Heart left ventricle (tissue), 16 donors: Measurements from ENCODE around the gene SLC25A19. TPM values are rescaled to one million over a fixed set of nuclear protein-coding genes. Genes with fewer than 3 reads are reported as not detected.

Source experiments
- ATAC-seq, 4 donors: fragments of 200-7000 bp; cut with Tn5 transposase; one replicate each; pipeline ENCODE4 v1.9.1; 2020 to 2022; ENCODE audit warnings: moderate library complexity in 4 of 4, mild to moderate bottlenecking in 3 of 4, moderate number of reproducible peaks in 1 of 4
- DNase-seq, 5 donors: peaks; one replicate each; pipeline ENCODE4 v3.0.0-alpha.2; 2020
- H3K27ac ChIP-seq, 12 donors: fragments of 200-600 bp; sonication (generic) in 4 of 12; one replicate each; pipeline versions ENCODE4 v1.5.0 to v1.8.0; 2016 to 2022; ENCODE audit warnings: mild to moderate bottlenecking in 2 of 12
- H3K27me3 ChIP-seq, 9 donors: fragments of 200-600 bp; sonication (generic) in 2 of 9; one replicate each; pipeline versions ENCODE4 v1.5.1 to v1.8.0; 2016 to 2022; ENCODE audit warnings: mild to moderate bottlenecking in 3 of 9
- H3K36me3 ChIP-seq, 9 donors: fragments of 200-600 bp; sonication (generic) in 2 of 9; one replicate each; pipeline versions ENCODE4 v1.5.0 to v1.8.0; 2018 to 2022; ENCODE audit warnings: mild to moderate bottlenecking in 2 of 9
- H3K4me1 ChIP-seq, 12 donors: fragments of 200-600 bp; sonication (generic) in 4 of 12; one replicate each; pipeline versions ENCODE4 v1.5.0 to v1.8.0; 2016 to 2022; ENCODE audit warnings: mild to moderate bottlenecking in 3 of 12
- H3K4me3 ChIP-seq, 12 donors: fragments of 200-600 bp; sonication (generic) in 4 of 12; one replicate each; pipeline versions ENCODE4 v1.5.0 to v1.8.0; 2017 to 2022; ENCODE audit warnings: mild to moderate bottlenecking in 9 of 12, moderate library complexity in 4 of 12
- H3K9me3 ChIP-seq, 12 donors: fragments of 200-600 bp; sonication (generic) in 4 of 12; one replicate each; pipeline versions ENCODE4 v1.5.0 to v1.8.0; 2016 to 2022; ENCODE audit warnings: mild to moderate bottlenecking in 1 of 12
- CTCF ChIP-seq, 12 donors: fragments of 200-600 bp; sonication (generic) in 4 of 12; IDR thresholded peaks; one replicate each; pipeline versions ENCODE4 v1.5.0 to v1.8.0; 2018 to 2022; ENCODE audit warnings: antibody characterized with exemption in 12 of 12, mild to moderate bottlenecking in 5 of 12
- POLR2A ChIP-seq, 2 donors: fragments of 450-650 bp; IDR thresholded peaks; one replicate each; pipeline ENCODE4 v1.6.1; 2017; ENCODE audit warnings: antibody characterized with exemption in 2 of 2, mild to moderate bottlenecking in 2 of 2, moderate library complexity in 2 of 2
- WGBS, 4 donors: extraction: QIAGEN DNeasy Blood & Tissue Kit in 2 of 4; methylation state at CpG; one replicate each; pipeline versions ENCODE4 v1.1.5 to v1.1.7; 2013 to 2018; 5-methylcytosine and 5-hydroxymethylcytosine counted together
- intact Hi-C, 10 donors: fragments of 100-400 bp; cut with DNase I; formaldehyde crosslinking; loops; one replicate each; pipeline versions ENCODE4 v1.11.1 to v1.14.2; 2022
- polyA plus RNA-seq, 2 donors: library from polyadenylated mRNA; stranded (reverse); fragments of 200-250 nt; gene quantifications; one replicate each; pipeline ENCODE4 v1.2.3, GENCODE V29; 2013
- total RNA-seq, 9 donors: library from RNA; depleted of rRNA in 2 of 9; stranded (reverse); fragments of >200 nt in 2 of 9; fragmentation: NEBNext Ultra II Directional in 3 of 9; extraction: Animal tissue kit (Norgen Biotek cat#: 25700) in 3 of 9; gene quantifications; one replicate each; pipeline versions ENCODE4 v1.1.0 to v1.2.4, GENCODE V29; 2016 to 2023
- donor health status: ischemic (EF 13 %, LVEDD 7.1; RV severe dilation, severe dysfunction).
- donor health status: healthy with polysubstance abuse.
- donor health status: DM: no; HTN: yes; CAD: no.
- donor health status: DM: no; HTN: no; CAD: no.
- donor health status: ischemic (EF 25% LVEDD 6.9; RV normal size, moderate dysfunction).
- donor health status: ischemic (EF 25% LVEDD 5.7; RV mildly dilated, moderate dysfunction).
- donor health status: healthy.
- donor health status: DM: yes; HTN: yes; CAD: no.
- donor health status: ischemic (EF 35%, LVEDD 5.7; RV mildly dilated, moderate dysfunction).
- donor health status: nonischemic (EF 11% LVEDD 7.7; RV severe dilation, severe dysfunction).
- donor health status: DM: yes; HTN: yes; CAD: no.
- donor health status: PGD.
- donor health status: ischemic (EF 29% LVEDD 5.4; RV normal size, mild dysfunction).
- donor health status: nonischemic (EF 23%, LVEDD 6.1; RV moderate dilation, normal function).

SLC25A19 gene
- total and polyA plus RNA-seq, 11 donors: 7.0 to 27.9 (median 12.6) TPM

DNA sequence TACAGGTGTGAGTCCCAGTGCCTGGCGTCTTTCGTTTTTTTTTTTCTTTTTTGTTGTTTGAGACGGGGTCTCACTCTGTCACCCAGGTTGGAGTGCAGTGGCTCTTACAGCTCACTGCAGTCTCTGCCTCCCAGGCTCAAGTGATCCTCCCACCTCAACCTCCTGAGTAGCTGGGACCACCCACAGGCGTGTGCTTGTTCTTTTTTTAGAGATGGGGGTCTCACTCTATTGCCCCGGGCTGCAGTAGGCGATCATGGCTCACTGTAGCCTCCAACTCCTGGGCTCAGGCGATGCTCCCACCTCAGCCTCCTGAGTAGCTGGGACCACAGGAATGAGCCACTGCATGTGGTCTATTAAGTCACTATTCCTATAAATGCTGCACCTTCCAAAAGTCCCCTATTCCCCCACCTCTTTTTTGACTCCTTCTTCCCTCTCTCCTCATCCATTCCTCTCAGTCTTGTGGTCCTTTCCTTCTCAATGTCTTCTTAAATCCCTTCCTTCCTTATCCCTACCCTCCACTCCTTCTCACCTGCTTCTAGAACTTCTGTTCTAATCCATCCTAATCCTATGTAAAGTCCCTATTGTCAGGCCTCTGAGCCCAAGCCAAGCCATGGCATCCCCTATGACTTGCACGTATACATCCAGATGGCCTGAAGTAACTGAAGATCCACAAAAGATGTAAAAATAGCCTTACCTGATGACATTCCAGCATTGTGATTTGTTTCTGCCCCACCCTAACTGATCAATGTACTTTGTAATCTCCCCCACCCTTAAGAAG, 37.0 kb downstream of the SLC25A19 start:
- 90 to 94% (median 93%) methylated on average over 8 of the region's 8 CpGs for WGBS, 4 donors
- no peaks in the 10 kb centered on the region for H3K27me3 ChIP-seq
- no peak for TF ChIP-seq POLR2A (IDR thresholded peaks at IDR 0.05)
- no peak for TF ChIP-seq CTCF (IDR thresholded peaks at IDR 0.05)
- peaks cover 0 to 32% (median 16%) of the 10 kb centered on the region in 12 donors for H3K4me1 ChIP-seq
- intact Hi-C loops: no loop called here
- DNase-seq (no peak), ATAC-seq (no peak)
- H3K4me3 ChIP-seq: no peak overlapping the region
- H3K9me3 ChIP-seq: no peaks in the 10 kb centered on the region
- H3K36me3 ChIP-seq: peaks cover 0 to 9% (median 0%) of the 10 kb centered on the region in 9 donors
- no peak overlapping the region for H3K27ac ChIP-seq

GRCh38 chr17:75250009-75250471, 39.2 kb downstream of the SLC25A19 start:
- TF ChIP-seq POLR2A (IDR thresholded peaks at IDR 0.05) (no peak), CTCF (IDR thresholded peaks at IDR 0.05) (no peak)
- no peaks in the 10 kb centered on the region for H3K27me3 ChIP-seq
- H3K4me3 ChIP-seq: peak overlapping the region in 7 of 12 donors; percentile 0 to 46 (median 13)
- WGBS, 4 donors: 39 to 57% (median 53%) methylated on average over 11 of the region's 11 CpGs
- peaks cover 0 to 32% (median 15%) of the 10 kb centered on the region in 12 donors for H3K4me1 ChIP-seq
- H3K9me3 ChIP-seq: no peaks in the 10 kb centered on the region
- intact Hi-C loops: no loop called here
- H3K36me3 ChIP-seq: peaks cover 0 to 30% (median 16%) of the 10 kb centered on the region in 9 donors
- H3K27ac ChIP-seq: peak overlapping the region in 9 of 12 donors; percentile 2 to 61 (median 41)
- ATAC-seq (peak; percentile 32 to 82 (median 73)), DNase-seq (no peak)

GRCh38 chr17:75249564-75249963, 39.7 kb downstream of the SLC25A19 start:
- TF ChIP-seq CTCF (IDR thresholded peaks at IDR 0.05): no peak
- no peak for TF ChIP-seq POLR2A (IDR thresholded peaks at IDR 0.05)
- peak overlapping the region in 7 of 12 donors; percentile 15 to 61 (median 51) for H3K27ac ChIP-seq
- ATAC-seq: no peak
- H3K27me3 ChIP-seq: no peaks in the 10 kb centered on the region
- peak overlapping the region in 4 of 12 donors; percentile 0 to 38 (median 12) for H3K4me3 ChIP-seq
- H3K4me1 ChIP-seq: peaks cover 0 to 33% (median 15%) of the 10 kb centered on the region in 12 donors
- H3K36me3 ChIP-seq: peaks cover 0 to 34% (median 20%) of the 10 kb centered on the region in 9 donors
- no peak for DNase-seq
- intact Hi-C loops: no loop called here
- 70 to 80% (median 77%) methylated on average over 4 of the region's 4 CpGs for WGBS, 4 donors
- H3K9me3 ChIP-seq: no peaks in the 10 kb centered on the region

DNA sequence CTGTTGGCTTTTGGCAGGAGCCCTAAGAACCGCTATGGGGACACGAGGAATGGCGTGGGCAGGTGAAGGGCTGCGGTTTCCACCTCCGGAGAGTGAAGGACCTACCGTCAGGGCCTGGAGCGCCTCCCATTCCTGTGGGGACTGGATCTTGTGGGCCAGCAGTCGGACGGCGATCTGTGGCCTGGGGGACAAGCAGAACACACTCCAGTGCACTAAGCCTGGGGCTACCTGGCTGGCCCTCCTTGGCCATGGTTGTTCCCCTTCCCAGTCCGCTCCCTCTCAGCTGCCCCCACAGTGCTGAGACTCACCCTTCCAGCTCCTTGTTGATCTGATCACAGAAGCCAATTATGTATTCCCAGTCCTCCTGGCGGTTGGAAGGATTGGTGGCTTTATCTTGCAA, 42.8 kb downstream of the SLC25A19 start:
- H3K27me3 ChIP-seq: no peaks in the 10 kb centered on the region
- H3K27ac ChIP-seq: no peak overlapping the region
- no peak for TF ChIP-seq POLR2A (IDR thresholded peaks at IDR 0.05)
- TF ChIP-seq CTCF (IDR thresholded peaks at IDR 0.05): no peak
- H3K4me1 ChIP-seq: peaks cover 0 to 50% (median 15%) of the 10 kb centered on the region in 12 donors
- no peak for ATAC-seq
- H3K36me3 ChIP-seq: peaks cover 0 to 66% (median 52%) of the 10 kb centered on the region in 9 donors
- H3K4me3 ChIP-seq: no peak overlapping the region
- 94 to 98% (median 95%) methylated on average over 12 of the region's 12 CpGs for WGBS, 4 donors
- intact Hi-C loops: no loop called here
- no peaks in the 10 kb centered on the region for H3K9me3 ChIP-seq
- no peak for DNase-seq
